ENCODE results near the gene PRRC2C.
"Not testable (repeated sequence)": the region's sequence is repeated elsewhere in the genome, so short reads cannot be mapped to it uniquely, and the experiment has no call there.

Gene PRRC2C

DNA sequence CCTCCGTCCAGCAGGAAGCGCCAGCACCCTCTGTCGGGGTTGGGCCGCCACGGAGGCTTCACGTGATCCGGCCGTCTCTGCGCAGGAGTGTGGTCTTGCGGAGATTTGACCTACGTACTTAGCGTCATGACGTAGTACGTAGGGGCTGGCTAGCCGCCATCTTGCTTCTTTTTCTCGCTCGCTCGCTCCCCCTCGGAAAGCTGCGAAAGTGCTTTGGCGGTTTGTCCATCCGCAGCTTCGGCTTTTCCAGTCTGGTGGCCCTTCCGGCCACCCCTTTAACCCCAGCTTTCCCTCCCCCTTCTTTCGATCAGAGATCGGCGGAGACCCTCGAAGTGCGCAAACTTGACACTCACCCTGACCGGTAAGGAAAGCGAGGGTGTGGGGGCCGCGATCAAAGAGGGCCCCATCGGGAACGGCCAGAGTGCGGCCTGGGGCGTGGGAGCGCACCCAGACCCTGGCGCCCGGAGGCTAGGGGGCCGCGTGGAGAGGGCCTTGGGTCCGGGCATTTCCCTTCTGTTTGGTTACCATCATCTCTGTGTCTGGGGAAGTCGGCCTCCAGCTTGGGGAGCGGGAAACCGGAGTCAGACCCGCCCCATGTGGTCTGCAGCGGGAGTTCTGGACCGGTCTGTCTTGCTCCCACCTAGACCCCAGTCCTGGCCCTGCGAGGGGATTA lies at the start of gene PRRC2C:
TSS of gene PRRC2C (plus strand) at position 156 of the 673 bp plus-strand sequence. CDS start 26,559 bp downstream, outside the sequence.
- peak within 1 kb of the TSS; percentile 99 for H3K27ac Mint-ChIP-seq
- peak; percentile 70 to 77 (median 74) for TF ChIP-seq CTCF (IDR thresholded peaks at IDR 0.05; ENCODE audit: unreplicated experiment in 3 of 3)
- H3K4me3 Mint-ChIP-seq = peak within 1 kb of the TSS; percentile 93 to 97 (median 95)
- H3K27me3 Mint-ChIP-seq (ENCODE audit: low read depth) = no peaks in the 10 kb centered on the region
- H3K36me3 Mint-ChIP-seq (ENCODE audit: low read depth) = peaks cover 4% of the 10 kb centered on the region
- H3K4me1 Mint-ChIP-seq = peaks cover 38% of the 10 kb centered on the region
- no peaks in the 10 kb centered on the region for H3K9me3 Mint-ChIP-seq

DNA sequence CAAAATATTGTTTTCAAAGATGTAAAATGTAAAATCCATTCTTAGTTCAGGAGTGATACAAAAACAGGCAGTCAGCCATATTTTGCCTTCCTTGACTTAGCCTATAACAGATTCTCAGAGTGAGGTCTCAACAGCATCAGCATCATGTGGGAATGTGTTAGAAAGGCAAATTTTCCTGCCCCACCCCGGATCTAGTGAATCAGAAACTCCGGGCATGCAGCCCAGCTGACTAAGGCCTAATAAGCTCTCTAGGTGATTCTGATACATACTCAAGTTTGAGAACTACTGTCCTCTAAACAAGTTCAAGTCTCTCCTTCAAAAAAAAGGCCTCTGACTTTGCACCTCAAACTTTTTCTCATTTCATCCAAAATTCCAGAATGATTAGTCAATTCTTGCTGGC lies 46.9 kb upstream of the PRRC2C start:
- Mint-ChIP-seq H3K27ac (no peak overlapping the region), H3K27me3 (ENCODE audit: low read depth) (no peaks in the 10 kb centered on the region), H3K4me1 (no peaks in the 10 kb centered on the region), H3K36me3 (ENCODE audit: low read depth) (no peaks in the 10 kb centered on the region), H3K4me3 (no peak overlapping the region), H3K9me3 (no peaks in the 10 kb centered on the region)
- TF ChIP-seq CTCF (IDR thresholded peaks at IDR 0.05; ENCODE audit: unreplicated experiment in 3 of 3) = no peak

DNA sequence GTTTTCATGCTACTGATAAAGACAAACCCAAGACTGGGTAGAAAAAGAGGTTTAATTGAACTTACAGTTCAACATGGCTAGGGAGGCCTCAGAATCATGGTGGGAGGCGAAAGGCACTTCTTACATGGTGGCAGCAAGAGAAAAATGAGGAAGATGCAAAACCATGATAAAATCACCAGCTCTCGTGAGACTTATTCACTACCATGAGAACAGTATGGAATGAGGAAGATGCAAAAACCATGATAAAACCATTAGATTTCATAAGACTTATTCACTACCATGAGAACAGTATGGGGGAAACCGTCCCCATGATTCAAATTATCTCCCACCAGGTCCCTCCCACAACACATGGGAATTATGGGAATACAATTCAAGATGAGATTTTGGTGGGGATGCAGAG lies 45.1 kb upstream of the PRRC2C start:
- H3K36me3 Mint-ChIP-seq (ENCODE audit: low read depth); H3K9me3 Mint-ChIP-seq; H3K4me3 Mint-ChIP-seq; H3K27me3 Mint-ChIP-seq (ENCODE audit: low read depth); H3K4me1 Mint-ChIP-seq; H3K27ac Mint-ChIP-seq: not testable (repeated sequence)

GRCh38 chr1:171441278-171441895 lies 43.9 kb upstream of the PRRC2C start:
- H3K9me3 Mint-ChIP-seq, H3K4me1 Mint-ChIP-seq, H3K4me3 Mint-ChIP-seq: not testable (repeated sequence)

DNA sequence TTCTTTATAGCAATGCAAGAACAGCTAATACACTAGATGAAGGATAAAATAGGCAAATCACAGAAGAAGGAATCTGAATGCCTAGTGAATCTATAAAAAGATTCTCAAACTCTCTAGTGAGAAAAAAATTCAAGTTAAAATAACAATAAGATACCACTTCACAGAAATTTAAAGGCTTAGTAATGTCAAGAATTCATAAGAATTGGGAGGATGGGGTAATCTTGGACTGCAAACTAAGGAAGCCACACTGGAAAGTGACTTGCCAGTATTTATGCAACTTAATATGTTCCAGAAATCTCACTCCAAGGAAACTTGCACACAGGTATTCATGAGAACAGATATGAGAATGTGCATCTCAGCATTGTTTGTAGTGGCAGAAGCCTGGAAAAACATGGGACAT lies 38.9 kb upstream of the PRRC2C start:
- no peak for TF ChIP-seq CTCF (IDR thresholded peaks at IDR 0.05; ENCODE audit: unreplicated experiment in 3 of 3)
- Mint-ChIP-seq H3K36me3 (ENCODE audit: low read depth) (no peaks in the 10 kb centered on the region), H3K9me3 (no peaks in the 10 kb centered on the region)

More at GRCh38 chr1:171441278-171441895, 43.9 kb upstream of the PRRC2C start:
- not testable (repeated sequence) for H3K27me3 Mint-ChIP-seq (ENCODE audit: low read depth); H3K36me3 Mint-ChIP-seq (ENCODE audit: low read depth); H3K27ac Mint-ChIP-seq

DNA sequence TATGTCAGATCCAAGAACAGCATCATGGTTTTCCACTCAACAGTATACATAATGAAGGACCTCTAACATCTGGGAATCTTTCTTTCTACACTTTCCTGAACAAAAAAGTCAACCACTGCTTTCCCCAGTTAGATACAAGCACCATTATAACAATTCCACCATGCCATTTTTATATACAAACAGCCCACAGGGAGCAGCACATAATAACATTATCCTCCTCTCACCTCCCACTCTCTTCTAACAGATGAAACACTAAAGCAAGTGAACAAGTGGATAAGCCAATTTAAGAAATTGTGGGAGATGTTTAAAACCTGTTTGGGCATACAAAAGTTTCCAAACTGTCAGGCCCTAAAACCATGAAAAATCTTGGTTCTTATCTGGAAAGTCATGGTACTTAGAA lies 29.4 kb upstream of the PRRC2C start:
- Mint-ChIP-seq H3K9me3 (peaks cover 6% of the 10 kb centered on the region), H3K4me1 (no peaks in the 10 kb centered on the region), H3K36me3 (ENCODE audit: low read depth) (no peaks in the 10 kb centered on the region), H3K4me3 (no peak overlapping the region), H3K27me3 (ENCODE audit: low read depth) (no peaks in the 10 kb centered on the region), H3K27ac (peak overlapping the region in 1 of 3 experiments; percentile 20)
- no peak for TF ChIP-seq CTCF (IDR thresholded peaks at IDR 0.05; ENCODE audit: unreplicated experiment in 3 of 3)

More for the DNA sequence above, 38.9 kb upstream of the PRRC2C start:
- H3K4me3 Mint-ChIP-seq = no peak overlapping the region
- no peaks in the 10 kb centered on the region for H3K27me3 Mint-ChIP-seq (ENCODE audit: low read depth)
- no peaks in the 10 kb centered on the region for H3K4me1 Mint-ChIP-seq
- no peak overlapping the region for H3K27ac Mint-ChIP-seq

DNA sequence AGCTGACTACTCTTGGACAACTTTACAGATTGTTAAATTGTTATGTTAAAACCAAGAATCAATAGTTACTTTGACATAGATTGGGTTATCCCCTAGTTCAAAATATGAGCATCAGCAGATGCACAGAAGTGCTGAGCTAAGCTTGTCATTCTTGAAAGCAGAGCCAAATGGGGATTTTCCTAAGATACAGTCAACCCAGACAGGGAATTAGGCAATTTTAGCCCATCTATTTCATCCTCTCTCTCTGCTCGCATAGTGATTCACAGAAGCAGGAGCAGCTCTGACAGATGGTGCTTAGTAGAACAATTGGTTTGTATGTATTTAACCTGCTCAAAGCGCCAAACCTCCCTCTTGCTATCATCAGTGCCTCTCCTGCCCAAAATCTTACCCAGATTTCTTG lies 27.9 kb upstream of the PRRC2C start:
- no peak overlapping the region for H3K27ac Mint-ChIP-seq
- no peaks in the 10 kb centered on the region for H3K27me3 Mint-ChIP-seq (ENCODE audit: low read depth)
- no peaks in the 10 kb centered on the region for H3K4me1 Mint-ChIP-seq
- H3K9me3 Mint-ChIP-seq = peaks cover 5% of the 10 kb centered on the region
- TF ChIP-seq CTCF (IDR thresholded peaks at IDR 0.05; ENCODE audit: unreplicated experiment in 3 of 3) = no peak
- H3K36me3 Mint-ChIP-seq (ENCODE audit: low read depth) = no peaks in the 10 kb centered on the region
- H3K4me3 Mint-ChIP-seq = no peak overlapping the region

Measured in nephron (organoid).